Lower leg skin (tissue), 3 donors: ENCODE measurements around the gene B3GLCT.

Experiments
- POLR2A ChIP-seq, 2 donors: fragments of 450-650 bp; IDR thresholded peaks; one replicate each; pipeline ENCODE4 v1.6.1; 2016 to 2017; ENCODE audit warnings: antibody characterized with exemption in 2 of 2, mild to moderate bottlenecking in 1 of 2, moderate library complexity in 1 of 2
- TF ChIP-seq, protein P1 (sequence below), 3 donors: fragments of 450-650 bp; IDR thresholded peaks; one replicate each; pipeline ENCODE4 v1.5.1; 2016; ENCODE audit warnings: antibody characterized with exemption in 3 of 3, mild to moderate bottlenecking in 3 of 3, moderate library complexity in 2 of 3

DNA sequence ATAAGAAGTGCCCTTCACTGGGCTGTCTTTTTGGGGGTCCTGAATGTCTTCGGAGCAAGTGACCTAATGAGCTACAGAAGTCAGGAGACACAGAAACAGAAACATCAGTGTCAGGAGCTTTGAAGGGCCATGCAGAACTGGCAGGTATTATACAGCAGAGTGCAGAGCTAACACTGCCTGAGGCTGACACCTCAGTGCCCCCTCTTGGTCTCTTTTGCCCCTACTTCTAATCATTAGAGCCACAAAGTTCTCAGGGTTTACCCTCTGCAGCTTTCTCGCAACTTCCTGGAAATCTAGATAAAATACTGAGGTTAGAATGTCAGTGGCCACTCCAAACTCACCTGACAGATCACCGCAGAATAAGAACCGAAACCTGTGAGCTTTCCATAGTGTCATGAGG is 172.7 kb downstream of the B3GLCT start:
- TF ChIP-seq, protein P1, sequence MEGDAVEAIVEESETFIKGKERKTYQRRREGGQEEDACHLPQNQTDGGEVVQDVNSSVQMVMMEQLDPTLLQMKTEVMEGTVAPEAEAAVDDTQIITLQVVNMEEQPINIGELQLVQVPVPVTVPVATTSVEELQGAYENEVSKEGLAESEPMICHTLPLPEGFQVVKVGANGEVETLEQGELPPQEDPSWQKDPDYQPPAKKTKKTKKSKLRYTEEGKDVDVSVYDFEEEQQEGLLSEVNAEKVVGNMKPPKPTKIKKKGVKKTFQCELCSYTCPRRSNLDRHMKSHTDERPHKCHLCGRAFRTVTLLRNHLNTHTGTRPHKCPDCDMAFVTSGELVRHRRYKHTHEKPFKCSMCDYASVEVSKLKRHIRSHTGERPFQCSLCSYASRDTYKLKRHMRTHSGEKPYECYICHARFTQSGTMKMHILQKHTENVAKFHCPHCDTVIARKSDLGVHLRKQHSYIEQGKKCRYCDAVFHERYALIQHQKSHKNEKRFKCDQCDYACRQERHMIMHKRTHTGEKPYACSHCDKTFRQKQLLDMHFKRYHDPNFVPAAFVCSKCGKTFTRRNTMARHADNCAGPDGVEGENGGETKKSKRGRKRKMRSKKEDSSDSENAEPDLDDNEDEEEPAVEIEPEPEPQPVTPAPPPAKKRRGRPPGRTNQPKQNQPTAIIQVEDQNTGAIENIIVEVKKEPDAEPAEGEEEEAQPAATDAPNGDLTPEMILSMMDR (IDR thresholded peaks at IDR 0.05): no peak
- no peak for TF ChIP-seq POLR2A (IDR thresholded peaks at IDR 0.05)
